WERI-Rb-1 (cell line): ENCODE results near the gene RCBTB2.

ENCODE experiments used
- DNase-seq: peaks from one replicate; pipeline ENCODE4 v3.0.0-alpha.2; 2020
- H3K27ac ChIP-seq: fragments of 250-450 bp; sonication (Bioruptor Pico); 2 replicates; pipeline ENCODE4 v1.5.1; 2020; ENCODE audit warnings: mild to moderate bottlenecking, moderate library complexity
- H3K27me3 ChIP-seq: fragments of 250-450 bp; sonication (Bioruptor Pico); 2 replicates; pipeline ENCODE4 v1.5.1; 2021; ENCODE audit warnings: mild to moderate bottlenecking, low read depth, moderate library complexity; ENCODE audit not compliant: insufficient read depth, severe bottlenecking
- H3K36me3 ChIP-seq: fragments of 250-450 bp; sonication (Bioruptor Pico); 2 replicates; pipeline ENCODE4 v1.5.1; 2020; ENCODE audit warnings: mild to moderate bottlenecking, moderate library complexity
- H3K4me3 ChIP-seq: 2 replicates; pipeline ENCODE4 v1.5.1; 2011; ENCODE audit warnings: low read depth, mild to moderate bottlenecking, control low read depth, low read length
- H3K9me3 ChIP-seq: fragments of 250-450 bp; sonication (Bioruptor Pico); 2 replicates; pipeline ENCODE4 v1.5.1; 2021; ENCODE audit warnings: mild to moderate bottlenecking, moderate library complexity; ENCODE audit not compliant: severe bottlenecking
- TF ChIP-seq, protein P1 (sequence below): IDR thresholded peaks from 2 replicates; pipeline ENCODE4 v1.5.1; 2011; ENCODE audit warnings: low read depth, mild to moderate bottlenecking, control low read depth, inconsistent platforms, low read length

Gene RCBTB2

DNA sequence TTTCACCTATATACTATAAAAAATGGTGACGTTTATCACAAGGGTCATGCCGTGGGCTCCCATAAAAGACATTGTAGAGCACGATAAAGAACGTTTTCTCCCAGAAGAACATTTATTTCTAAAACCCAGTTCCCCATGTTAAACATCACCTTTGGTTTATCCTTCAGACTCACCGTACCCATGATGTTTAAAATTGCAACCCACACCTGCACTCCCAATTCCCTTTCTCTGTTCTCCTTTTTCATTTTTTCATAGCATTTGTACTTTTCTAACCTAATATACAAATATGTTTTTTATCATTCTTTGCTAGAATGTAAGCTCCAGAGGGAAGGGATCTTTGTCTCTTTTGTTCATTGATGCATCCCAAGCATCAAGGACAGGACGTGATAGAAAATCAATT is 2.0 kb downstream of the RCBTB2 start:
- DNase-seq = no peak
- Histone ChIP-seq H3K27me3 (no peaks in the 10 kb centered on the region), H3K27ac (no peak overlapping the region), H3K4me3 (no peak overlapping the region), H3K9me3 (no peaks in the 10 kb centered on the region), H3K36me3 (no peaks in the 10 kb centered on the region)
- TF ChIP-seq, protein P1, sequence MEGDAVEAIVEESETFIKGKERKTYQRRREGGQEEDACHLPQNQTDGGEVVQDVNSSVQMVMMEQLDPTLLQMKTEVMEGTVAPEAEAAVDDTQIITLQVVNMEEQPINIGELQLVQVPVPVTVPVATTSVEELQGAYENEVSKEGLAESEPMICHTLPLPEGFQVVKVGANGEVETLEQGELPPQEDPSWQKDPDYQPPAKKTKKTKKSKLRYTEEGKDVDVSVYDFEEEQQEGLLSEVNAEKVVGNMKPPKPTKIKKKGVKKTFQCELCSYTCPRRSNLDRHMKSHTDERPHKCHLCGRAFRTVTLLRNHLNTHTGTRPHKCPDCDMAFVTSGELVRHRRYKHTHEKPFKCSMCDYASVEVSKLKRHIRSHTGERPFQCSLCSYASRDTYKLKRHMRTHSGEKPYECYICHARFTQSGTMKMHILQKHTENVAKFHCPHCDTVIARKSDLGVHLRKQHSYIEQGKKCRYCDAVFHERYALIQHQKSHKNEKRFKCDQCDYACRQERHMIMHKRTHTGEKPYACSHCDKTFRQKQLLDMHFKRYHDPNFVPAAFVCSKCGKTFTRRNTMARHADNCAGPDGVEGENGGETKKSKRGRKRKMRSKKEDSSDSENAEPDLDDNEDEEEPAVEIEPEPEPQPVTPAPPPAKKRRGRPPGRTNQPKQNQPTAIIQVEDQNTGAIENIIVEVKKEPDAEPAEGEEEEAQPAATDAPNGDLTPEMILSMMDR = no peak

DNA sequence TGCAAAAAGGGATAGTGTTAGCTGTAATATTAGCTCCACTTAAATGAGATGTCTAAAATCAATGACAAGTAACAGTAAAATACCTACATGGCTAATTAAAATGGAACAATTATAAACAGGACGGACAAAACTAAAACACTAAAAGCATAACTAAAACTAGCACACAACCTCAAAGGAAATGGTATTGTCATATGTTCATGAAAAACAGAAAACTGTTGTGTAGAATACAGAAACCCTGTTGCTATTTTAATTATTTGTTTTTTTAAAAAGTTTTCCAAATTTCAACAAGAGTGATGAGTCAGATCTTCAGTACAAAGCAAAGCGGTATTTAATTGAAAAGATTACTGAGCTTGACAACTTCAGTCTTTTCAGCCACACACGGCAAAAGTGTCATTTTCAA is 4.2 kb downstream of the RCBTB2 start:
- H3K36me3 ChIP-seq = no peaks in the 10 kb centered on the region
- H3K27me3 ChIP-seq = no peaks in the 10 kb centered on the region
- TF ChIP-seq, protein P1 = no peak
- no peak for DNase-seq
- no peak overlapping the region for H3K27ac ChIP-seq
- no peak overlapping the region for H3K4me3 ChIP-seq
- H3K9me3 ChIP-seq = no peaks in the 10 kb centered on the region

DNA sequence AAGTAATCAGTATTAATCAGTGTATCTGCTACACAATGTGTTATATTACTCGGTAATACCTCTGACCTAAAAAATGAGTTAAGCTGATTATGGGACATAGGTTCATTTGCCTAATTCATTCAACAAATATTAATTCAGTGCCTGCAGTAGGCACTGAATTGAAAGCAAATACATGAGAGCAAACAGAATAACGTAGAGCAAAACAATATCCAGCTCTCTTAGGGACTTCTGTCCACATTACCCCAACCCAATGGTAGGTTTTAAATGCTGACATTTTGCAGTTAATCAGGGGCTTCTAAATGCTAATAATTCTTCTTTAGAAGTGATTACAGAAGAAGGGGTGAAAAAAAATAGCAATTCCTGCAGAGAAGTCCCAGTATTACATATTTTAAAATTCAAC is 4.9 kb downstream of the RCBTB2 start:
- Histone ChIP-seq H3K27ac (no peak overlapping the region), H3K27me3 (no peaks in the 10 kb centered on the region), H3K4me3 (no peak overlapping the region), H3K9me3 (no peaks in the 10 kb centered on the region), H3K36me3 (no peaks in the 10 kb centered on the region)
- TF ChIP-seq, protein P1 = no peak
- no peak for DNase-seq

DNA sequence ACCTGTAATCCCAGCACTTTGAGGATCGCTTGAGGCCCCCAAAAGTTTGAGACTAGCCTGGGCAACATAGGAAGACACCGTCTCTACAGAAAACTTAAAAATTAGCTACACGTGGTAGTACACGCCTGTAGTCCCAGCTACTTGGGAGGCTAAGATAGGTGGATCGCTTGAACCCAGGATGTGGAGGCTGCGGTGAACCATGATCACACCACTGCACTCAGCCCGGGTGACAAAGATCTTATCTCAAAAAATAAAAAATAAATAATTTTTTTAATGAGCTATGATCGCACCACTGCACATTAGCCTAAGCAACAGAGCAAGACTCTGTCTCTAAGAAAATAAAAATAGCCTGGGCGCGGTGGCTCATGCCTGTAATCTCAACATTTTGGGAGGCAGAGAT is 6.6 kb downstream of the RCBTB2 start:
- no peaks in the 10 kb centered on the region for H3K9me3 ChIP-seq
- DNase-seq = no peak
- no peak overlapping the region for H3K4me3 ChIP-seq
- TF ChIP-seq, protein P1 = no peak
- no peak overlapping the region for H3K27ac ChIP-seq
- no peaks in the 10 kb centered on the region for H3K27me3 ChIP-seq
- no peaks in the 10 kb centered on the region for H3K36me3 ChIP-seq

- Histone ChIP-seq H3K27me3 (no peaks in the 10 kb centered on the region), H3K36me3 (no peaks in the 10 kb centered on the region), H3K4me3 (no peak overlapping the region), H3K27ac (no peak overlapping the region), H3K9me3 (no peaks in the 10 kb centered on the region)
- no peak for DNase-seq
- TF ChIP-seq, protein P1 = no peak
Observed at GRCh38 chr13:48518083-48518482, 14.8 kb downstream of the RCBTB2 start.

DNA sequence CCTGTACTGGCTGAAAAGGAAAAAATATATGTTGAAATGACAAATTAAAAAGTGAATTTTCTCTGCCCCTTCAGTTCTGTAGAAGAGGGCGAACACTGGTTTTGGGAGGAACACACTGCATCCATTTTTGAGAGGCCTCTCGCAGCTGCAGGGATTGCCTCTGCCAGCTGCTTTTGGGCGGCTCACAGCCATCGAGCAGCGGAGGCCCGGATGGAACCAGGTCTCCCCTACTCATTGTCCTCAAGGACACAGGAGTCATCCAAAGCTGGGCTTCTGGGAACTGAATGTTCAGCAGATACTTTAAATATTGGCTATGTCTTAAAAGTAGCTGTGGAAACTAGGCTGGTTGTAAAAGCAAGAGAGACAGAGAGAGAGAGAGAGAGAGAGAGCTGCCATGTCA is 17.1 kb downstream of the RCBTB2 start:
- no peak for DNase-seq
- Histone ChIP-seq H3K27ac (no peak overlapping the region), H3K9me3 (no peaks in the 10 kb centered on the region), H3K36me3 (no peaks in the 10 kb centered on the region), H3K27me3 (no peaks in the 10 kb centered on the region), H3K4me3 (no peak overlapping the region)
- TF ChIP-seq, protein P1 = no peak
